Vagina (tissue), 2 donors: ENCODE data around the gene MBD3. TPM values are rescaled to one million over a fixed set of nuclear protein-coding genes. Genes with fewer than 3 reads are reported as not detected.

Experiments used
- DNase-seq, 2 donors: peaks; one replicate each; pipeline ENCODE4 v3.0.0-alpha.2; 2017; ENCODE audit errors: extremely low spot score in 2 of 2
- H3K27ac ChIP-seq: fragments of 200-600 bp; sonication (generic); one replicate; pipeline ENCODE4 v1.5.1; 2019
- H3K27me3 ChIP-seq: fragments of 200-600 bp; sonication (generic); one replicate; pipeline ENCODE4 v1.5.1; 2019
- H3K36me3 ChIP-seq, 2 donors: fragments of 200-600 bp; sonication (generic); one replicate each; pipeline ENCODE4 v1.5.1; 2017 to 2019
- H3K4me1 ChIP-seq: fragments of 200-600 bp; sonication (generic); one replicate; pipeline ENCODE4 v1.5.1; 2019
- H3K4me3 ChIP-seq, 2 donors: fragments of 200-600 bp; sonication (generic); 1 replicate in 1 of 2; 2 replicates in 1 of 2; pipeline ENCODE4 v1.5.1; 2016 to 2019
- H3K9me3 ChIP-seq: fragments of 200-600 bp; sonication (generic); one replicate; pipeline ENCODE4 v1.5.1; 2019
- POLR2A ChIP-seq, 2 donors: fragments of 450-650 bp; IDR thresholded peaks; one replicate each; pipeline ENCODE4 v1.6.1; 2017; ENCODE audit warnings: antibody characterized with exemption in 2 of 2, mild to moderate bottlenecking in 2 of 2, moderate library complexity in 2 of 2
- POLR2AphosphoS5 ChIP-seq, 2 donors: sonication (generic); formaldehyde crosslinking; IDR thresholded peaks; one replicate each; pipeline ENCODE4 v1.9.0; 2017; ENCODE audit warnings: antibody characterized with exemption in 2 of 2, mild to moderate bottlenecking in 2 of 2, low read depth in 1 of 2; ENCODE audit not compliant: insufficient read depth in 1 of 2
- intact Hi-C: fragments of 100-400 bp; cut with DNase I; formaldehyde crosslinking; loops from one replicate; pipeline ENCODE4 v1.15.1; 2023
- total RNA-seq: library from RNA; depleted of rRNA; stranded (reverse); fragments of >200 nt; gene quantifications from one replicate; pipeline ENCODE4 v1.2.3, GENCODE V29; 2016
- TF ChIP-seq, protein P1 (sequence below), 3 experiments: fragments of 450-650 bp in 2 of 3; fragments of 200-600 bp in 1 of 3; sonication (generic) in 1 of 3; IDR thresholded peaks; one replicate each; pipeline ENCODE4 v1.5.1; 2017 to 2019; ENCODE audit warnings: antibody characterized with exemption in 3 of 3, mild to moderate bottlenecking in 2 of 3, moderate library complexity in 2 of 3

Gene MBD3
- total RNA-seq, 1 donor from 2014 or later, result 66.0 TPM

DNA sequence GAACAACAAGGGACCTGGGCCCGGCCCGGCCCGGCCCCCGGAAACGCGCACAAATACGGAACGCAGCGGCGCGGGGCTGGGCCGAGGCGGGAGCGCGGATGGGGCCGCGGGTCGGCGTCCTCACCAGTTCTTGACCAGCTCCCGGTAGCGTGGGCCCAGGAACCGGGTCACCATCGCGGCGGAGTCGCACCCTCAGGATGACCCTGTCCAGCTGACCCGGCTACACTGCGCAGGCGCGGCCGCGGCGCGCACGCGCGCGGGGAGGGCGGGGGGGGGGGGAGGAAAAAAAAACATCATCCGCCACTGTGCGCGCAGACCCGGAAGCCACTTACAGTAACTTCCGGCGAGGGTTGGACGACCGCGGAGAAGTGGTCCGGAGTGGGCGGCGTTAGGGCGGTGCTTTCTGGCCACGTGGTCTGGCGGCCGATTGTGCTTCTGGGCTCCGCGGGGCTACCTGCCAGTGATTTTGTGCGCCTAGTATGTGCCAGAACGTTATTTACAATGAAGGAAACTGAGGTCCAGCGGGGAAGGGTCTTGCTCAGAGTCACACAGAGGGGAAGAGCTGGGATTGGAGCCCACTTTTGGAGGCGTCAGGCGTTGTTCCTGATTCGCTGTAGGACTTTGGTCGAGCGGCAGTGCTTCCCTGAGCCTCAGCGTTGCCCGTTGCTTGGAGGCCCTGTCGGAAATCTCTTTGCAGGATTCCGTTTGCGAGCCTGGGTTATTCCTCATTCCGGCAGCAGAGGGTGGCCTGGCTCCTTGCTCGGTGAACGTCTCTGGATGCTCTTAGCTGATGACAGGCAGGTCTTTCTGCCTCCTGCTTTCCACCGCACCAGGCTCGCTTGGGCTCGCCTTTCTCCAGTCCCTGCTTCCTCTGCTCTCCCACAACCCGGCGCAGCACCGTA lies 12.8 kb upstream of the MBD3 start, which contains the start of gene UQCR11:
TSS of gene UQCR11 (minus strand) at position 227 of the 902 bp plus-strand sequence. CDS start at position 174, 53 bp downstream.
- no peaks in the 10 kb centered on the region for H3K9me3 ChIP-seq
- H3K4me1 ChIP-seq, result peaks cover 40% of the 10 kb centered on the region
- TF ChIP-seq, protein P1, sequence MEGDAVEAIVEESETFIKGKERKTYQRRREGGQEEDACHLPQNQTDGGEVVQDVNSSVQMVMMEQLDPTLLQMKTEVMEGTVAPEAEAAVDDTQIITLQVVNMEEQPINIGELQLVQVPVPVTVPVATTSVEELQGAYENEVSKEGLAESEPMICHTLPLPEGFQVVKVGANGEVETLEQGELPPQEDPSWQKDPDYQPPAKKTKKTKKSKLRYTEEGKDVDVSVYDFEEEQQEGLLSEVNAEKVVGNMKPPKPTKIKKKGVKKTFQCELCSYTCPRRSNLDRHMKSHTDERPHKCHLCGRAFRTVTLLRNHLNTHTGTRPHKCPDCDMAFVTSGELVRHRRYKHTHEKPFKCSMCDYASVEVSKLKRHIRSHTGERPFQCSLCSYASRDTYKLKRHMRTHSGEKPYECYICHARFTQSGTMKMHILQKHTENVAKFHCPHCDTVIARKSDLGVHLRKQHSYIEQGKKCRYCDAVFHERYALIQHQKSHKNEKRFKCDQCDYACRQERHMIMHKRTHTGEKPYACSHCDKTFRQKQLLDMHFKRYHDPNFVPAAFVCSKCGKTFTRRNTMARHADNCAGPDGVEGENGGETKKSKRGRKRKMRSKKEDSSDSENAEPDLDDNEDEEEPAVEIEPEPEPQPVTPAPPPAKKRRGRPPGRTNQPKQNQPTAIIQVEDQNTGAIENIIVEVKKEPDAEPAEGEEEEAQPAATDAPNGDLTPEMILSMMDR (IDR thresholded peaks at IDR 0.05), result peak in 2 of 3 experiments; percentile 34 to 48
- TF ChIP-seq POLR2AphosphoS5 (IDR thresholded peaks at IDR 0.05; ENCODE audit: insufficient read depth in 1 of 2, low read depth in 1 of 2) (peak; percentile 70 to 72), POLR2A (IDR thresholded peaks at IDR 0.05) (no peak)
- no peaks in the 10 kb centered on the region for H3K27me3 ChIP-seq
- intact Hi-C loops, result loop anchor here (2.0 kb wide), 1 partner anchor 47 kb away; the partner anchor contains the start of gene TCF3
- H3K4me3 ChIP-seq, result peak within 1 kb of the TSS; percentile 75 to 99
- H3K27ac ChIP-seq, result peak within 1 kb of the TSS; percentile 83
- peaks cover 0 to 5% of the 10 kb centered on the region in 2 donors for H3K36me3 ChIP-seq
- DNase-seq, result peak in 1 of 2 donors; percentile 97

DNA sequence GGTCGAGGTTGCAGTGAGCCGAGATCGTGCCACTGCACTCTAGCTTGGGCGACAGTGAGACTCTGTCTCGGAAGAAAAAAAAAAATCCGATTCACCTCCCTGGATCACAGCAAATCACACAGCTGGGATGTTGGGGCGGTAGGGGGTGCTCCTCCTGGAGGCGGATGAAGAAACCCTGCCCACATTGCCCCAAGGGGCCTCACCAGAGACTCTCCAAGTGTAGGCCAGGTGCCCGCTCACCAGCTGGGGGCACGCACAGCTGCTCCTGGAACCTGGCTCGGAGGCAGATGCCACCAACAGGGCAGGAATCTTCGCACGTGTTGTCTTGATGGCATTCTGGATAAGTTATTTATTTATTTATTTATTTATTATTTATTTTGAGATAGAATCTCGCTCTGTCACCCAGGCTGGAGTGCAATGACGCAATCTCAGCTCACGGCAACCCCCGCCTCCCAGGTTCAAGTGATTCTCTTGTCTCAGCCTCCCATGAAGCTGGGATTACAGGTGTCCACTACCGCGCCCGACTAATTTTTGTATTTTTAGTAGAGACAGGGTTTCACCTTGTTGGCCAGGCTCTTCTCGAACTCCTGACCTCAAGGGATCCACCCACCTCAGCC lies 9.5 kb upstream of the MBD3 start:
- Histone ChIP-seq H3K27me3 (no peaks in the 10 kb centered on the region), H3K36me3 (peaks cover 0 to 34% of the 10 kb centered on the region in 2 donors), H3K9me3 (no peaks in the 10 kb centered on the region), H3K4me1 (peaks cover 40% of the 10 kb centered on the region), H3K4me3 (no peak overlapping the region), H3K27ac (no peak overlapping the region)
- TF ChIP-seq POLR2AphosphoS5 (IDR thresholded peaks at IDR 0.05; ENCODE audit: insufficient read depth in 1 of 2, low read depth in 1 of 2) (no peak), POLR2A (IDR thresholded peaks at IDR 0.05) (no peak)
- TF ChIP-seq, protein P1 (IDR thresholded peaks at IDR 0.05), result no peak
- intact Hi-C loops, result no loop called here
- no peak for DNase-seq

DNA sequence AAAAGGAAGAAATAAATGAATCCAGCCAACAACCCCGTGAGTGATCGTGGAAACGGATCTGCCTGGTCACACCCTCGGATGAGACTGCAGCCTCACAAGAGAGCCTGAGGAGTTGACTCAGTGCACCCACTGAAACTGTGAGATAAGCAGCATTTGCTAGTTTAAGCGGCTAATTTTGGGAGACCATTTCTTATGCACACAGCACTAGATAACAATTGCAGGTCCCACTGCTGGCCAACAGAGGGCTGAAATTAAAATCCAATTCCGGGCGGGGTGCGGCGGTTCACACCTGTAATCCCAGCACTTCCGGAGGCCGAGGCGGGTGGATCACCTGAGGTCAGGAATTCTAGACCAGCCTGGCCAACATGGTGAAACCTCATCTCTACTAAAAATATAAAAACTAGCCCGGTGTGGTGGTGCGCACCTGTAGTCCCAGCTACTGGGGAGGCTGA lies 9.0 kb upstream of the MBD3 start:
- intact Hi-C loops, result no loop called here
- TF ChIP-seq, protein P1 (IDR thresholded peaks at IDR 0.05), result no peak
- TF ChIP-seq POLR2A (IDR thresholded peaks at IDR 0.05), result no peak
- TF ChIP-seq POLR2AphosphoS5 (IDR thresholded peaks at IDR 0.05; ENCODE audit: insufficient read depth in 1 of 2, low read depth in 1 of 2), result no peak
- no peak for DNase-seq
- peaks cover 39% of the 10 kb centered on the region for H3K4me1 ChIP-seq
- no peaks in the 10 kb centered on the region for H3K9me3 ChIP-seq
- H3K27ac ChIP-seq, result no peak overlapping the region
- H3K4me3 ChIP-seq, result no peak overlapping the region
- H3K36me3 ChIP-seq, result peaks cover 0 to 40% of the 10 kb centered on the region in 2 donors
- H3K27me3 ChIP-seq, result no peaks in the 10 kb centered on the region

DNA sequence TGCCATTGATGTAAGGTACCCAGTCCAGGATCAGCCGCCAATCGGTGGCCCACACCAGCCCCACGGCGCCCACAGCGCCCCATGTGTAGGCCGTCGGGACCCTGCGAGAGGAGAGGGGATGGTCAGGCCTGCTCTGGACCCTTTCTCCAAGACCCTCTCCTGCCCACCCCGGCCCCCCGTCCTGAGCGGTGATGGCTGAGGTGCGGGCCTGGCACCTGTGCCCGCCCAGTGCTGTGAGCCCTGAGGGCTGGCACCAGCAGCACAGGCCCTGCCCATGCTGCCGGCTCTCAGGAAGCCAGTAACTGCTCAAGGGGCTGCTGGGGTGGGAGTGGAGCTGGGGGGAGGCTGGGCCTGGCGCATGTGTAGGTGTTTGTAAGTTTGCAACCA lies 6.8 kb upstream of the MBD3 start:
- Histone ChIP-seq H3K27me3 (no peaks in the 10 kb centered on the region), H3K4me1 (peaks cover 26% of the 10 kb centered on the region), H3K4me3 (no peak overlapping the region), H3K36me3 (peaks cover 0 to 49% of the 10 kb centered on the region in 2 donors), H3K27ac (no peak overlapping the region), H3K9me3 (no peaks in the 10 kb centered on the region)
- intact Hi-C loops, result no loop called here
- TF ChIP-seq POLR2AphosphoS5 (IDR thresholded peaks at IDR 0.05; ENCODE audit: insufficient read depth in 1 of 2, low read depth in 1 of 2) (no peak), POLR2A (IDR thresholded peaks at IDR 0.05) (no peak)
- TF ChIP-seq, protein P1 (IDR thresholded peaks at IDR 0.05), result no peak
- no peak for DNase-seq
